HFFc6 (cell line): ENCODE measurements around the gene CNOT3. TPM values are rescaled to one million over a fixed set of nuclear protein-coding genes. Genes with fewer than 3 reads are reported as not detected.

Experiments
- DNase-seq: peaks from one replicate; pipeline ENCODE4 v3.0.0-alpha.2; 2018
- H3K27ac Mint-ChIP-seq: 2 replicates; pipeline ENCODE4 v1.8.0; 2020; ENCODE audit warnings: mild to moderate bottlenecking, mixed read lengths
- H3K27me3 Mint-ChIP-seq: 2 replicates; pipeline ENCODE4 v1.8.0; 2021; ENCODE audit warnings: mild to moderate bottlenecking, moderate library complexity, mixed read lengths; ENCODE audit not compliant: insufficient read depth
- H3K36me3 Mint-ChIP-seq: 2 replicates; pipeline ENCODE4 v1.8.0; 2021; ENCODE audit warnings: low read depth, mixed read lengths
- H3K4me1 Mint-ChIP-seq: 2 replicates; pipeline ENCODE4 v1.8.0; 2020; ENCODE audit warnings: low read depth, mixed read lengths
- H3K4me3 Mint-ChIP-seq: 2 replicates; pipeline ENCODE4 v1.8.0; 2020; ENCODE audit warnings: mild to moderate bottlenecking, moderate library complexity, mixed read lengths
- H3K9me3 Mint-ChIP-seq: 2 replicates; pipeline ENCODE4 v1.8.0; 2020; ENCODE audit warnings: mild to moderate bottlenecking, mixed read lengths
- CTCF ChIP-seq: fragments of 200-600 bp; sonication (generic); IDR thresholded peaks from 2 replicates; pipeline ENCODE4 v1.5.0; 2021; ENCODE audit warnings: antibody characterized with exemption, mild to moderate bottlenecking
- total RNA-seq, 6 experiments: library from RNA; stranded (reverse); fragmentation: NEBNext Ultra II Directional; extraction: Animal tissue kit (Norgen Biotek cat#: 25700); gene quantifications; 2 replicates in 1 of 6; 3 replicates in 5 of 6; pipeline ENCODE4 v1.2.3, GENCODE V29; 2021

Gene CNOT3
- total RNA-seq, 6 experiments from 2014 or later, result 46.4 to 65.5 (median 59.6) TPM

- Mint-ChIP-seq H3K4me1 (peaks cover 12% of the 10 kb centered on the region), H3K27me3 (peaks cover 2% of the 10 kb centered on the region), H3K36me3 (peaks cover 18% of the 10 kb centered on the region), H3K27ac (no peak overlapping the region), H3K4me3 (no peak overlapping the region), H3K9me3 (no peaks in the 10 kb centered on the region)
- no peak for TF ChIP-seq CTCF
- no peak for DNase-seq
Measured at GRCh38 chr19:54105796-54106195, 31.8 kb upstream of the CNOT3 start.

GRCh38 chr19:54106716-54107115 lies 30.8 kb upstream of the CNOT3 start:
- Mint-ChIP-seq H3K36me3 (peaks cover 21% of the 10 kb centered on the region), H3K4me1 (peaks cover 5% of the 10 kb centered on the region), H3K4me3 (no peak overlapping the region), H3K27me3 (peaks cover 2% of the 10 kb centered on the region), H3K27ac (no peak overlapping the region), H3K9me3 (no peaks in the 10 kb centered on the region)
- DNase-seq, result no peak
- TF ChIP-seq CTCF, result no peak

GRCh38 chr19:54107876-54108490 lies 29.6 kb upstream of the CNOT3 start:
- no peak for DNase-seq
- Mint-ChIP-seq H3K27me3 (peaks cover 2% of the 10 kb centered on the region), H3K9me3 (no peaks in the 10 kb centered on the region), H3K4me1 (no peaks in the 10 kb centered on the region), H3K27ac (no peak overlapping the region), H3K4me3 (no peak overlapping the region), H3K36me3 (peaks cover 24% of the 10 kb centered on the region)
- no peak for TF ChIP-seq CTCF

GRCh38 chr19:54108496-54108895 lies 29.1 kb upstream of the CNOT3 start:
- no peaks in the 10 kb centered on the region for H3K4me1 Mint-ChIP-seq
- H3K36me3 Mint-ChIP-seq, result peaks cover 29% of the 10 kb centered on the region
- TF ChIP-seq CTCF, result no peak
- H3K27ac Mint-ChIP-seq, result no peak overlapping the region
- H3K4me3 Mint-ChIP-seq, result no peak overlapping the region
- peaks cover 2% of the 10 kb centered on the region for H3K27me3 Mint-ChIP-seq
- H3K9me3 Mint-ChIP-seq, result no peaks in the 10 kb centered on the region
- no peak for DNase-seq

- Mint-ChIP-seq H3K4me1 (peaks cover 9% of the 10 kb centered on the region), H3K9me3 (no peaks in the 10 kb centered on the region), H3K27me3 (peaks cover 2% of the 10 kb centered on the region), H3K27ac (no peak overlapping the region), H3K4me3 (no peak overlapping the region), H3K36me3 (peaks cover 35% of the 10 kb centered on the region)
- TF ChIP-seq CTCF, result no peak
- no peak for DNase-seq
Measured at GRCh38 chr19:54109651-54110050, 27.9 kb upstream of the CNOT3 start.
